Liver (tissue), 9 donors: Measurements from ENCODE around the gene RPL39L. TPM values are rescaled to one million over a fixed set of nuclear protein-coding genes. Genes with fewer than 3 reads are reported as not detected.

Experiments
- DNase-seq: peaks from one replicate; pipeline ENCODE4 v3.0.0-alpha.2; 2017; ENCODE audit warnings: low spot score
- H3K27ac ChIP-seq, 2 donors: one replicate each; pipeline ENCODE4 v1.7.0; 2013; ENCODE audit warnings: inconsistent platforms in 2 of 2, low read length in 2 of 2, control low read depth in 1 of 2, low read depth in 1 of 2, mild to moderate bottlenecking in 1 of 2
- H3K27me3 ChIP-seq, 4 donors: one replicate each; pipeline versions ENCODE4 v1.6.1 to v1.7.0; 2013; ENCODE audit warnings: low read length in 3 of 4, inconsistent platforms in 1 of 4, mild to moderate bottlenecking in 1 of 4, moderate library complexity in 1 of 4; ENCODE audit not compliant: control insufficient read depth in 4 of 4, insufficient read depth in 4 of 4
- H3K36me3 ChIP-seq, 4 donors: one replicate each; pipeline versions ENCODE4 v1.6.1 to v1.7.0; 2013; ENCODE audit warnings: low read length in 3 of 4, mild to moderate bottlenecking in 3 of 4, low read depth in 1 of 4, moderate library complexity in 1 of 4; ENCODE audit not compliant: control insufficient read depth in 4 of 4, insufficient read depth in 3 of 4
- H3K4me1 ChIP-seq, 4 donors: one replicate each; pipeline versions ENCODE4 v1.6.1 to v1.7.0; 2013; ENCODE audit warnings: low read length in 3 of 4, mild to moderate bottlenecking in 3 of 4, moderate library complexity in 1 of 4; ENCODE audit not compliant: control insufficient read depth in 4 of 4, insufficient read depth in 4 of 4
- H3K4me3 ChIP-seq, 3 donors: one replicate each; pipeline versions ENCODE4 v1.6.1 to v1.7.0; 2013; ENCODE audit warnings: low read length in 3 of 3, control low read depth in 1 of 3, low read depth in 1 of 3, mild to moderate bottlenecking in 1 of 3
- H3K9ac ChIP-seq, 2 donors: one replicate each; pipeline ENCODE4 v1.7.0; 2013; ENCODE audit warnings: low read length in 2 of 2, mild to moderate bottlenecking in 2 of 2, moderate library complexity in 2 of 2, control low read depth in 1 of 2, low read depth in 1 of 2
- H3K9me3 ChIP-seq, 4 donors: one replicate each; pipeline versions ENCODE4 v1.6.1 to v1.7.0; 2013; ENCODE audit warnings: low read length in 3 of 4; ENCODE audit not compliant: control insufficient read depth in 4 of 4
- FOXA2 ChIP-seq: IDR thresholded peaks from 2 replicates; pipeline ENCODE4 v1.6.1; 2016; ENCODE audit warnings: antibody characterized with exemption
- GABPA ChIP-seq, 2 donors: IDR thresholded peaks in 1 of 2; conservative IDR thresholded peaks in 1 of 2; 2 replicates each; pipeline ENCODE4 v1.6.1; 2016; ENCODE audit warnings: antibody characterized with exemption in 2 of 2, mild to moderate bottlenecking in 1 of 2, moderate library complexity in 1 of 2
- HNF4A ChIP-seq, 2 donors: conservative IDR thresholded peaks; 2 replicates each; pipeline ENCODE4 v1.6.1; 2016; ENCODE audit warnings: antibody characterized with exemption in 2 of 2, mild to moderate bottlenecking in 2 of 2
- HNF4G ChIP-seq: IDR thresholded peaks from 2 replicates; pipeline ENCODE4 v1.6.1; 2016; ENCODE audit warnings: antibody characterized with exemption
- NR2F2 ChIP-seq: IDR thresholded peaks from 2 replicates; pipeline ENCODE4 v1.6.1; 2016; ENCODE audit warnings: antibody characterized with exemption
- RAD21 ChIP-seq, 2 donors: IDR thresholded peaks; 2 replicates each; pipeline ENCODE4 v1.6.1; 2016; ENCODE audit warnings: antibody characterized with exemption in 2 of 2, mild to moderate bottlenecking in 2 of 2
- SP1 ChIP-seq: IDR thresholded peaks from 2 replicates; pipeline ENCODE4 v1.6.1; 2018; ENCODE audit warnings: antibody characterized with exemption, mild to moderate bottlenecking
- YY1 ChIP-seq: IDR thresholded peaks from 2 replicates; pipeline ENCODE4 v1.6.1; 2016; ENCODE audit warnings: antibody characterized with exemption, mild to moderate bottlenecking
- WGBS: extraction: QIAGEN DNeasy Blood & Tissue Kit; methylation state at CpG from one replicate; pipeline ENCODE4 v1.1.7; 2013; 5-methylcytosine and 5-hydroxymethylcytosine counted together
- polyA plus RNA-seq, 2 donors: library from polyadenylated mRNA; stranded (reverse) in 1 of 2; unstranded in 1 of 2; fragments of 200-250 nt in 1 of 2; fragments of >200 nt in 1 of 2; fragmentation: Nextera tagmentation in 1 of 2; extraction: Ambion mirVana in 1 of 2; gene quantifications; one replicate each; pipeline versions ENCODE4 v1.2.1 to v1.2.3, GENCODE V29; 2013 to 2015
- total RNA-seq, 2 donors: library from RNA; depleted of rRNA; stranded (reverse); fragments of >200 nt; gene quantifications; one replicate each; pipeline ENCODE4 v1.2.3, GENCODE V29; 2014
- TF ChIP-seq, protein P1 (sequence below): IDR thresholded peaks from 2 replicates; pipeline ENCODE4 v1.6.1; 2016; ENCODE audit warnings: antibody characterized with exemption
- TF ChIP-seq, protein P2 (sequence below): IDR thresholded peaks from 2 replicates; pipeline ENCODE4 v1.6.1; 2016; ENCODE audit warnings: antibody characterized with exemption
- TF ChIP-seq, protein P3 (sequence below): IDR thresholded peaks from 2 replicates; pipeline ENCODE4 v1.6.1; 2016; ENCODE audit warnings: antibody characterized with exemption, mild to moderate bottlenecking
- TF ChIP-seq, protein P4 (sequence below): fragments of 150-350 bp; IDR thresholded peaks from 2 replicates; pipeline ENCODE4 v1.5.1; 2017; ENCODE audit warnings: improper control_type of control experiment, low read depth, low read length; ENCODE audit not compliant: missing input control
- donor health status: healthy.
- donor health status: healthy.
- donor health status: healthy.
- donor health status: healthy.
- donor health status: healthy.

Gene RPL39L
- total and polyA plus RNA-seq, 4 donors, result 1.1 to 6.6 (median 4.2) TPM

DNA sequence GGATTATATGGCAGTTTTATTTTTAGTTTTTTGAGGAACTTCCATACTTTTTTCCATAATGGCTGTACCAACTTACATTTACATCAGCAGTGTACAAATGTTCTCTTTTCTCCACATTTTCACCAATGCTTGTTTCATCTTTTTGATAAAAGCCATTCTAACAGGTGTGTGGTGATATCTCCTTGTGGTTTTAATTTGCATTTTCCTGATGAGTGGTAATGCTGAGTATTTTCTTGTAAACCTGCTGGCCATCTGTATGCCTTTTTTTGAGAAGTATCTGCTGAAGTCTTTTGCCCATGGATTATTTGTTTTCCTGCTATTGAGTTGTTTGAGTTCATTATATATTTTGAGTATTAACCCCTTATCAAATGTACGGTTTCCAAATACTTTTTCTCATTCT, 50.6 kb downstream of the RPL39L start:
- 36% methylated on average over 1 of the region's 1 CpG for WGBS

DNA sequence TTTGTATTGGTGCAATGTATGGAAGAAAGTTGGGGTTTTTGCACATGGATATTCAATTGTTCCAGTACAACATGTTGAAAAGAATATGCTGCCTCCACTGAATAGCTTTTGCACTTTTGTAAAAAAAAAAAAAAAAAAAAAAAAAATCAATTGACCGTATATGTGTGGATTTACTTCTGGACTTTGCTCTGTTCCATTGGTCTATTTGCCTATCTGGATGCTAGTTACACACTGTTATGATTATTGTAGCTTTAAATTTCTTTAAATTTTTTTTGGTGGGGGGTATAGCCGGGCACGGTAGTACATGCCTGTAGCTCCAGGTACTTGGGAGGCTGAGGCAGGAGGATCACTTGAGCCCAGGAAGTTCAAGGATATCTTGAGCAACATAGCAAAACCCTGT, 52.5 kb downstream of the RPL39L start:
- H3K27me3 ChIP-seq, result no peaks in the 10 kb centered on the region
- TF ChIP-seq HNF4G (peak; percentile 19), HNF4A (conservative IDR thresholded peaks at IDR 0.05) (peak; percentile 66 to 86), SP1 (peak; percentile 24)
- TF ChIP-seq, protein P1, sequence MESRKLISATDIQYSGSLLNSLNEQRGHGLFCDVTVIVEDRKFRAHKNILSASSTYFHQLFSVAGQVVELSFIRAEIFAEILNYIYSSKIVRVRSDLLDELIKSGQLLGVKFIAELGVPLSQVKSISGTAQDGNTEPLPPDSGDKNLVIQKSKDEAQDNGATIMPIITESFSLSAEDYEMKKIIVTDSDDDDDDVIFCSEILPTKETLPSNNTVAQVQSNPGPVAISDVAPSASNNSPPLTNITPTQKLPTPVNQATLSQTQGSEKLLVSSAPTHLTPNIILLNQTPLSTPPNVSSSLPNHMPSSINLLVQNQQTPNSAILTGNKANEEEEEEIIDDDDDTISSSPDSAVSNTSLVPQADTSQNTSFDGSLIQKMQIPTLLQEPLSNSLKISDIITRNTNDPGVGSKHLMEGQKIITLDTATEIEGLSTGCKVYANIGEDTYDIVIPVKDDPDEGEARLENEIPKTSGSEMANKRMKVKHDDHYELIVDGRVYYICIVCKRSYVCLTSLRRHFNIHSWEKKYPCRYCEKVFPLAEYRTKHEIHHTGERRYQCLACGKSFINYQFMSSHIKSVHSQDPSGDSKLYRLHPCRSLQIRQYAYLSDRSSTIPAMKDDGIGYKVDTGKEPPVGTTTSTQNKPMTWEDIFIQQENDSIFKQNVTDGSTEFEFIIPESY, result no peak
- DNase-seq, result no peak
- H3K4me1 ChIP-seq, result peaks cover 0 to 1% (median 0%) of the 10 kb centered on the region in 4 donors
- no peak overlapping the region for H3K27ac ChIP-seq
- H3K36me3 ChIP-seq, result no peaks in the 10 kb centered on the region
- WGBS, result 71% methylated on average over 3 of the region's 3 CpGs
- H3K9ac ChIP-seq, result no peak overlapping the region
- no peak overlapping the region for H3K4me3 ChIP-seq
- peaks cover 0 to 7% (median 0%) of the 10 kb centered on the region in 4 donors for H3K9me3 ChIP-seq

More for the DNA sequence above, 50.6 kb downstream of the RPL39L start:
- peaks cover 0 to 7% (median 0%) of the 10 kb centered on the region in 4 donors for H3K9me3 ChIP-seq
- no peaks in the 10 kb centered on the region for H3K36me3 ChIP-seq
- H3K4me1 ChIP-seq, result peaks cover 0 to 1% (median 0%) of the 10 kb centered on the region in 4 donors
- no peak for DNase-seq
- no peaks in the 10 kb centered on the region for H3K27me3 ChIP-seq
- no peak for TF ChIP-seq NR2F2
- TF ChIP-seq, protein P2, sequence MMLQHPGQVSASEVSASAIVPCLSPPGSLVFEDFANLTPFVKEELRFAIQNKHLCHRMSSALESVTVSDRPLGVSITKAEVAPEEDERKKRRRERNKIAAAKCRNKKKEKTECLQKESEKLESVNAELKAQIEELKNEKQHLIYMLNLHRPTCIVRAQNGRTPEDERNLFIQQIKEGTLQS, result no peak
- TF ChIP-seq, protein P3, sequence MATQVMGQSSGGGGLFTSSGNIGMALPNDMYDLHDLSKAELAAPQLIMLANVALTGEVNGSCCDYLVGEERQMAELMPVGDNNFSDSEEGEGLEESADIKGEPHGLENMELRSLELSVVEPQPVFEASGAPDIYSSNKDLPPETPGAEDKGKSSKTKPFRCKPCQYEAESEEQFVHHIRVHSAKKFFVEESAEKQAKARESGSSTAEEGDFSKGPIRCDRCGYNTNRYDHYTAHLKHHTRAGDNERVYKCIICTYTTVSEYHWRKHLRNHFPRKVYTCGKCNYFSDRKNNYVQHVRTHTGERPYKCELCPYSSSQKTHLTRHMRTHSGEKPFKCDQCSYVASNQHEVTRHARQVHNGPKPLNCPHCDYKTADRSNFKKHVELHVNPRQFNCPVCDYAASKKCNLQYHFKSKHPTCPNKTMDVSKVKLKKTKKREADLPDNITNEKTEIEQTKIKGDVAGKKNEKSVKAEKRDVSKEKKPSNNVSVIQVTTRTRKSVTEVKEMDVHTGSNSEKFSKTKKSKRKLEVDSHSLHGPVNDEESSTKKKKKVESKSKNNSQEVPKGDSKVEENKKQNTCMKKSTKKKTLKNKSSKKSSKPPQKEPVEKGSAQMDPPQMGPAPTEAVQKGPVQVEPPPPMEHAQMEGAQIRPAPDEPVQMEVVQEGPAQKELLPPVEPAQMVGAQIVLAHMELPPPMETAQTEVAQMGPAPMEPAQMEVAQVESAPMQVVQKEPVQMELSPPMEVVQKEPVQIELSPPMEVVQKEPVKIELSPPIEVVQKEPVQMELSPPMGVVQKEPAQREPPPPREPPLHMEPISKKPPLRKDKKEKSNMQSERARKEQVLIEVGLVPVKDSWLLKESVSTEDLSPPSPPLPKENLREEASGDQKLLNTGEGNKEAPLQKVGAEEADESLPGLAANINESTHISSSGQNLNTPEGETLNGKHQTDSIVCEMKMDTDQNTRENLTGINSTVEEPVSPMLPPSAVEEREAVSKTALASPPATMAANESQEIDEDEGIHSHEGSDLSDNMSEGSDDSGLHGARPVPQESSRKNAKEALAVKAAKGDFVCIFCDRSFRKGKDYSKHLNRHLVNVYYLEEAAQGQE, result no peak
- TF ChIP-seq HNF4A (conservative IDR thresholded peaks at IDR 0.05), result no peak
- TF ChIP-seq RAD21 (IDR thresholded peaks at IDR 0.05), result no peak
- TF ChIP-seq YY1, result no peak
- no peak for TF ChIP-seq HNF4G
- no peak for TF ChIP-seq GABPA (IDR thresholded peaks at IDR 0.05 in 1 of 2, conservative IDR thresholded peaks at IDR 0.05 in 1 of 2)
- TF ChIP-seq FOXA2, result no peak
- TF ChIP-seq, protein P4, sequence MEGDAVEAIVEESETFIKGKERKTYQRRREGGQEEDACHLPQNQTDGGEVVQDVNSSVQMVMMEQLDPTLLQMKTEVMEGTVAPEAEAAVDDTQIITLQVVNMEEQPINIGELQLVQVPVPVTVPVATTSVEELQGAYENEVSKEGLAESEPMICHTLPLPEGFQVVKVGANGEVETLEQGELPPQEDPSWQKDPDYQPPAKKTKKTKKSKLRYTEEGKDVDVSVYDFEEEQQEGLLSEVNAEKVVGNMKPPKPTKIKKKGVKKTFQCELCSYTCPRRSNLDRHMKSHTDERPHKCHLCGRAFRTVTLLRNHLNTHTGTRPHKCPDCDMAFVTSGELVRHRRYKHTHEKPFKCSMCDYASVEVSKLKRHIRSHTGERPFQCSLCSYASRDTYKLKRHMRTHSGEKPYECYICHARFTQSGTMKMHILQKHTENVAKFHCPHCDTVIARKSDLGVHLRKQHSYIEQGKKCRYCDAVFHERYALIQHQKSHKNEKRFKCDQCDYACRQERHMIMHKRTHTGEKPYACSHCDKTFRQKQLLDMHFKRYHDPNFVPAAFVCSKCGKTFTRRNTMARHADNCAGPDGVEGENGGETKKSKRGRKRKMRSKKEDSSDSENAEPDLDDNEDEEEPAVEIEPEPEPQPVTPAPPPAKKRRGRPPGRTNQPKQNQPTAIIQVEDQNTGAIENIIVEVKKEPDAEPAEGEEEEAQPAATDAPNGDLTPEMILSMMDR, result no peak
- no peak overlapping the region for H3K9ac ChIP-seq
- H3K4me3 ChIP-seq, result no peak overlapping the region
- no peak overlapping the region for H3K27ac ChIP-seq
